Brain microvascular endothelial cell (primary cell): Measurements from ENCODE around the gene PPP2R3B.

ENCODE experiments used
- DNase-seq: peaks from one replicate; pipeline ENCODE4 v3.0.0-alpha.2; 2020
- H3K27ac ChIP-seq: fragments of 250-450 bp; sonication (Bioruptor Pico); 2 replicates; pipeline ENCODE4 v1.5.1; 2020; ENCODE audit warnings: mild to moderate bottlenecking, moderate library complexity
- H3K27me3 ChIP-seq: fragments of 250-450 bp; sonication (Bioruptor Pico); replicated peaks from 2 replicates; pipeline ENCODE4 v1.5.1; 2020; ENCODE audit warnings: mild to moderate bottlenecking
- H3K36me3 ChIP-seq: fragments of 250-450 bp; sonication (Bioruptor Pico); replicated peaks from 2 replicates; pipeline ENCODE4 v1.5.1; 2020; ENCODE audit warnings: mild to moderate bottlenecking
- H3K4me3 ChIP-seq: 2 replicates; pipeline ENCODE4 v1.5.1; 2011; ENCODE audit warnings: low read depth, mild to moderate bottlenecking, control low read depth, low read length, moderate library complexity
- CTCF ChIP-seq: IDR thresholded peaks from 2 replicates; pipeline ENCODE4 v1.5.1; 2011; ENCODE audit warnings: low read depth, mild to moderate bottlenecking, moderate library complexity, low read length, control low read depth, inconsistent platforms; ENCODE audit errors: missing control alignments
- in situ Hi-C: cut with HindIII; loops from 2 replicates; pipeline ENCODE4 v1.10.0; 2017; ENCODE audit warnings: low sequenced_read_pairs, low pct_ligation_motif_present

Gene PPP2R3B

DNA sequence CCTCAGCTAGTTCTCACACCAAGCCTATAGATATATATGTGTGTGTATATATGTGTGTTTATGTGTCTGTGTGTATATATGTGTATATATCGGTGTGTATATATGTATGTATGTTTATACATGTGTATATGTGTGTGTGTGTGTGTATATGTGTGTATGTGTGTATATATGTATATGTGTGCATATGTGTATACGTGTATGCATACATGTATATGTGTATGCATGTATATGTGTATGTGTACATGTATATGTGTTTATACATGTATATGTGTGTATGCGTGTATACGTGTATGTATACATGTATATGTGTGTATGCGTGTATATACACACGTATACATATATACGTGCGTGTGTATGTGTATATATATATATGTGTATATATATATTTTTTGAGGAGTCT lies 86.4 kb downstream of the PPP2R3B start:
- no peak for TF ChIP-seq CTCF
- DNase-seq = no peak
- in situ Hi-C loops = no loop called here
- Histone ChIP-seq H3K36me3 (peaks cover 11% of the 10 kb centered on the region), H3K27ac (no peak overlapping the region), H3K4me3 (no peak overlapping the region), H3K27me3 (no peaks in the 10 kb centered on the region)

- peaks cover 5% of the 10 kb centered on the region for H3K36me3 ChIP-seq
- DNase-seq = no peak
Measured at GRCh38 chrX:298993-299392, 87.7 kb downstream of the PPP2R3B start.

GRCh38 chrX:295136-295535 lies 91.6 kb downstream of the PPP2R3B start:
- peaks cover 14% of the 10 kb centered on the region for H3K36me3 ChIP-seq
- in situ Hi-C loops = no loop called here

More at GRCh38 chrX:298993-299392, 87.7 kb downstream of the PPP2R3B start:
- no peaks in the 10 kb centered on the region for H3K27me3 ChIP-seq
- no peak overlapping the region for H3K27ac ChIP-seq
- no peak for TF ChIP-seq CTCF
- no peak overlapping the region for H3K4me3 ChIP-seq
- in situ Hi-C loops = no loop called here

GRCh38 chrX:292900-293897 lies 93.5 kb downstream of the PPP2R3B start:
- TF ChIP-seq CTCF = no peak
- in situ Hi-C loops = no loop called here
- Histone ChIP-seq H3K4me3 (no peak overlapping the region), H3K27me3 (no peaks in the 10 kb centered on the region), H3K27ac (no peak overlapping the region), H3K36me3 (peaks cover 15% of the 10 kb centered on the region)
- no peak for DNase-seq

More at GRCh38 chrX:295136-295535, 91.6 kb downstream of the PPP2R3B start:
- no peak for DNase-seq
- no peak overlapping the region for H3K27ac ChIP-seq
- no peak overlapping the region for H3K4me3 ChIP-seq
- no peak for TF ChIP-seq CTCF
- no peaks in the 10 kb centered on the region for H3K27me3 ChIP-seq

DNA sequence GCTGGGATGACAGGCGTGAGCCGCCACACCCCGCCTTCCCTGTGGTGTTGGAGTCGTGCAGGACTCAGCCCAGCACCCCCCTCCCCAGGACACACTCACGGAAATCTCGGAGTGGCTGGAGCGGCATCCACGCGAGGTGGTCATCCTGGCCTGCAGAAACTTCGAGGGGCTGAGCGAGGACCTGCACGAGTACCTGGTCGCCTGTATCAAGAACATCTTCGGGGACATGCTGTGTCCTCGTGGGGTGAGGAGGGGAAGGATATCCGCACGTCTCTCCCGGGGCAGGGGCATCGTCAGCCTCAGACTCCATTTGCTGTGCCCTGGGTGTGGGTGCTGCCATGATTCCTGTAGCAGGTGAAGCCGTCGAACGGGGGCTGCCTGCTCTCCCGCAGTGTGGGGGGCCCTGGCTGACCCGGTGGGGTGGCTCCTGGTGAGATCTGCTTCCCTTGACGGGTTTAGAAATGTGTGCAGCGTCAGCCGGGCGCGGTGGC lies 95.3 kb downstream of the PPP2R3B start:
- Histone ChIP-seq H3K36me3 (peaks cover 15% of the 10 kb centered on the region), H3K4me3 (no peak overlapping the region), H3K27ac (no peak overlapping the region), H3K27me3 (no peaks in the 10 kb centered on the region)
- in situ Hi-C loops = no loop called here
- no peak for DNase-seq
- TF ChIP-seq CTCF = no peak
